Suprapubic skin (tissue), 3 donors: ENCODE measurements around the gene GRIK4.

Source experiments
- CTCF ChIP-seq, 2 donors: fragments of 200-600 bp in 1 of 2; fragments of 450-650 bp in 1 of 2; sonication (generic) in 1 of 2; IDR thresholded peaks; one replicate each; pipeline ENCODE4 v1.5.1; 2016 to 2019; ENCODE audit warnings: antibody characterized with exemption in 2 of 2, mild to moderate bottlenecking in 1 of 2, moderate library complexity in 1 of 2
- EP300 ChIP-seq: sonication (generic); formaldehyde crosslinking; IDR thresholded peaks from one replicate; pipeline ENCODE4 v1.6.1; 2017; ENCODE audit warnings: antibody characterized with exemption

DNA sequence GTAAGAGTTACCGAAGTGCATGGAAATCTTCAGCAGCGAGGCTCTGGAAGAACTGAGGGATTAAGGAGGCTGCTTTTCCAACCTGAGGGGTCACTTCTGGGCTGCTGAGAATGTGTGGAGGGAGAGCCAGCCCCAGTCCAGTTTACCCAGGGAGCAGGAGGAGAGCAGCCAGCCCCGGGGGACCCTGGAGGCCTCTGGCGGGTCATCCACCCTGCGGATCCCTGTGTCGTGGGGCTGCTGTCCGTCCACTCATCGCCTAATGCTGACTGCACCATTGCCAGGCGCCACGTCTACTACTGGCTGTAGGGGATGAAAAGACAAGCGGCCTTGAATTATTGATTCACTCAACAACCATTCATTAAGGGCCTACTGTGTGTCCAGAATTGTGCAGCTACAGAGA, 283.6 kb downstream of the GRIK4 start:
- TF ChIP-seq CTCF (IDR thresholded peaks at IDR 0.05) (no peak), EP300 (no peak)
